ENCODE results near the gene LRRC37A2.
"Not testable (repeated sequence)": the region's sequence is repeated elsewhere in the genome, so short reads cannot be mapped to it uniquely, and the experiment has no call there.

DNA sequence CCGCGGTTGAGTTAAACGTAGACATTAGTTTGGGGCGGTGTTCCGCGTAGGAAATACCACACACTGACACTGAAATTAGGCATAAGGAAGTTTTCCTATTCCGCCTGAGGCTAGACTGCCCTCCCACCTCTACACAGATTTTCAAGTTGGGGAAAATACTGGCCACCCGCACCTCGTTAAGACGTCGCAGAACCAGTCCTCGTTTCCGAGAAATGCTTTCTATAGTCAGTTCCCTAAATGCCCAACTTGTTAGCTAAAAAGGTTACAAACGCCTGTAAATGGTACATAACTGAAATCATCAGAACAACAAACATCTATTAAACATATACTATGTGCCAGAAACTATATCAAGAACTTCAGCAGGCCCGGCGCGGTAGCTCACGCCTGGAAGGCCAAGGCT is 67.8 kb downstream of the LRRC37A2 start:
- TF ChIP-seq POLR2AphosphoS5, EP300 (IDR thresholded peaks at IDR 0.05): not testable (repeated sequence)
- TF ChIP-seq, protein P1, sequence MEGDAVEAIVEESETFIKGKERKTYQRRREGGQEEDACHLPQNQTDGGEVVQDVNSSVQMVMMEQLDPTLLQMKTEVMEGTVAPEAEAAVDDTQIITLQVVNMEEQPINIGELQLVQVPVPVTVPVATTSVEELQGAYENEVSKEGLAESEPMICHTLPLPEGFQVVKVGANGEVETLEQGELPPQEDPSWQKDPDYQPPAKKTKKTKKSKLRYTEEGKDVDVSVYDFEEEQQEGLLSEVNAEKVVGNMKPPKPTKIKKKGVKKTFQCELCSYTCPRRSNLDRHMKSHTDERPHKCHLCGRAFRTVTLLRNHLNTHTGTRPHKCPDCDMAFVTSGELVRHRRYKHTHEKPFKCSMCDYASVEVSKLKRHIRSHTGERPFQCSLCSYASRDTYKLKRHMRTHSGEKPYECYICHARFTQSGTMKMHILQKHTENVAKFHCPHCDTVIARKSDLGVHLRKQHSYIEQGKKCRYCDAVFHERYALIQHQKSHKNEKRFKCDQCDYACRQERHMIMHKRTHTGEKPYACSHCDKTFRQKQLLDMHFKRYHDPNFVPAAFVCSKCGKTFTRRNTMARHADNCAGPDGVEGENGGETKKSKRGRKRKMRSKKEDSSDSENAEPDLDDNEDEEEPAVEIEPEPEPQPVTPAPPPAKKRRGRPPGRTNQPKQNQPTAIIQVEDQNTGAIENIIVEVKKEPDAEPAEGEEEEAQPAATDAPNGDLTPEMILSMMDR (IDR thresholded peaks at IDR 0.05) = not testable (repeated sequence)

Measured in esophagus muscularis mucosa (tissue), 4 donors.